ENCODE measurements around the gene SFXN2. TPM values are rescaled to one million over a fixed set of nuclear protein-coding genes. Genes with fewer than 3 reads are reported as not detected.

Gene SFXN2
- total RNA-seq, 1 experiment from 2014 or later = 5.4 TPM

- Histone ChIP-seq H3K27me3 (ENCODE audit: insufficient read depth, low read depth) (no peaks in the 10 kb centered on the region), H3K9me3 (ENCODE audit: insufficient read depth, low read depth) (no peaks in the 10 kb centered on the region), H3K79me2 (ENCODE audit: low read depth) (no peaks in the 10 kb centered on the region), H3K36me3 (ENCODE audit: low read depth) (no peaks in the 10 kb centered on the region), H3K9me2 (ENCODE audit: insufficient read depth) (no peaks in the 10 kb centered on the region), H3K4me3 (no peak overlapping the region), H2AFZ (no peak overlapping the region), H3K4me1 (replicated peaks; ENCODE audit: insufficient read depth) (peaks cover 6% of the 10 kb centered on the region; the same call in 1 of the 2 replicates), H3F3A (ENCODE audit: insufficient read depth, low read depth) (no peaks in the 10 kb centered on the region), H3K4me2 (no peak overlapping the region), H4K20me1 (ENCODE audit: insufficient read depth) (no peaks in the 10 kb centered on the region), H3K27ac (no peak overlapping the region)
- intact Hi-C loops (cut with micrococcal nuclease; ENCODE audit: unreplicated experiment) = loop anchor here (5.0 kb wide), 1 partner anchor 50 kb away; no protein-coding TSS in a partner anchor
- no TSS peak for BruUV-seq (replicated peaks)
- ChIA-PET POLR2A (ENCODE audit: unreplicated experiment) (no interaction called here), CTCF (interaction anchor here (0.6 kb wide), 1 partner anchor 47 kb away, joined by 16 read pairs; no protein-coding TSS in a partner anchor)
- no peak for DNase-seq
- no peak for TF ChIP-seq EZH2 (IDR thresholded peaks at IDR 0.05; ENCODE audit: low read depth)
Measured at GRCh38 chr10:102767428-102768160, 53.2 kb downstream of the SFXN2 start.

GRCh38 chr10:102769375-102770107 lies 55.1 kb downstream of the SFXN2 start:
- H3K27me3 ChIP-seq (ENCODE audit: insufficient read depth, low read depth) = no peaks in the 10 kb centered on the region
- no TSS peak for BruUV-seq (replicated peaks)
- CTCF ChIA-PET = no interaction called here
- no peaks in the 10 kb centered on the region for H3K9me3 ChIP-seq (ENCODE audit: insufficient read depth, low read depth)
- no peak overlapping the region for H3K27ac ChIP-seq
- TF ChIP-seq EZH2 (IDR thresholded peaks at IDR 0.05; ENCODE audit: low read depth) = no peak
- TF ChIP-seq, protein P1, sequence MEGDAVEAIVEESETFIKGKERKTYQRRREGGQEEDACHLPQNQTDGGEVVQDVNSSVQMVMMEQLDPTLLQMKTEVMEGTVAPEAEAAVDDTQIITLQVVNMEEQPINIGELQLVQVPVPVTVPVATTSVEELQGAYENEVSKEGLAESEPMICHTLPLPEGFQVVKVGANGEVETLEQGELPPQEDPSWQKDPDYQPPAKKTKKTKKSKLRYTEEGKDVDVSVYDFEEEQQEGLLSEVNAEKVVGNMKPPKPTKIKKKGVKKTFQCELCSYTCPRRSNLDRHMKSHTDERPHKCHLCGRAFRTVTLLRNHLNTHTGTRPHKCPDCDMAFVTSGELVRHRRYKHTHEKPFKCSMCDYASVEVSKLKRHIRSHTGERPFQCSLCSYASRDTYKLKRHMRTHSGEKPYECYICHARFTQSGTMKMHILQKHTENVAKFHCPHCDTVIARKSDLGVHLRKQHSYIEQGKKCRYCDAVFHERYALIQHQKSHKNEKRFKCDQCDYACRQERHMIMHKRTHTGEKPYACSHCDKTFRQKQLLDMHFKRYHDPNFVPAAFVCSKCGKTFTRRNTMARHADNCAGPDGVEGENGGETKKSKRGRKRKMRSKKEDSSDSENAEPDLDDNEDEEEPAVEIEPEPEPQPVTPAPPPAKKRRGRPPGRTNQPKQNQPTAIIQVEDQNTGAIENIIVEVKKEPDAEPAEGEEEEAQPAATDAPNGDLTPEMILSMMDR (conservative IDR thresholded peaks at IDR 0.05) = no peak
- no peak for DNase-seq
- no peak overlapping the region for H3K4me2 ChIP-seq
- POLR2A ChIA-PET (ENCODE audit: unreplicated experiment) = no interaction called here
- H3K9me2 ChIP-seq (ENCODE audit: insufficient read depth) = no peaks in the 10 kb centered on the region
- H2AFZ ChIP-seq = no peak overlapping the region
- peaks cover 5% of the 10 kb centered on the region; the same call in 1 of the 2 replicates for H3K4me1 ChIP-seq (replicated peaks; ENCODE audit: insufficient read depth)
- no peaks in the 10 kb centered on the region for H3K79me2 ChIP-seq (ENCODE audit: low read depth)
- no peak overlapping the region for H3K4me3 ChIP-seq
- H3F3A ChIP-seq (ENCODE audit: insufficient read depth, low read depth) = no peaks in the 10 kb centered on the region
- H3K36me3 ChIP-seq (ENCODE audit: low read depth) = no peaks in the 10 kb centered on the region
- H4K20me1 ChIP-seq (ENCODE audit: insufficient read depth) = no peaks in the 10 kb centered on the region
- intact Hi-C loops (cut with micrococcal nuclease; ENCODE audit: unreplicated experiment) = loop anchor here (5.0 kb wide), 1 partner anchor 48 kb away; no protein-coding TSS in a partner anchor

DNA sequence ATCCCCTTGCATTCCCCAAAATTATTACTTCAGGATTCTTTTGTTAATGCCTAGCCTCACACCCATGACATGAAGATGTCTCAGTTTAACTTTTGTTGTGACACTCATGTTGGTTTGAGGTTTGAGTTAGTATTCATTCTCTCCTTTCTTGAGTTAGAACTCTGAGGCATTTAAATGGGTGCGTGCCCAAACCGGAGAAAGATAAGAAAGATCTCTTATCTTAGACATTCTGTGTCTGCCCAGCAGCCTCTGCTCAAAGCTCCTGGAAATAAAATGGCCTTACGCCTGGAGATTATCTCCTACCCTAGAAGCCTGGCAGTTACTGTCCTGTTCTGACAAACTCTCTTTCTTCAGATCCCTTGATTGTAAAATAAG lies 55.7 kb downstream of the SFXN2 start:
- ChIA-PET CTCF (no interaction called here), POLR2A (ENCODE audit: unreplicated experiment) (no interaction called here)
- no peak overlapping the region for H3K4me2 ChIP-seq
- H3K79me2 ChIP-seq (ENCODE audit: low read depth) = no peaks in the 10 kb centered on the region
- no peaks in the 10 kb centered on the region for H3K4me1 ChIP-seq (replicated peaks; ENCODE audit: insufficient read depth)
- H3K27me3 ChIP-seq (ENCODE audit: insufficient read depth, low read depth) = no peaks in the 10 kb centered on the region
- no peak for DNase-seq
- TF ChIP-seq, protein P1 (conservative IDR thresholded peaks at IDR 0.05) = no peak
- TF ChIP-seq EZH2 (IDR thresholded peaks at IDR 0.05; ENCODE audit: low read depth) = no peak
- no peak overlapping the region for H2AFZ ChIP-seq
- no peaks in the 10 kb centered on the region for H3K9me3 ChIP-seq (ENCODE audit: insufficient read depth, low read depth)
- H3F3A ChIP-seq (ENCODE audit: insufficient read depth, low read depth) = no peaks in the 10 kb centered on the region
- H3K27ac ChIP-seq = no peak overlapping the region
- H3K9me2 ChIP-seq (ENCODE audit: insufficient read depth) = no peaks in the 10 kb centered on the region
- no TSS peak for BruUV-seq (replicated peaks)
- intact Hi-C loops (cut with micrococcal nuclease; ENCODE audit: unreplicated experiment) = no loop called here
- no peaks in the 10 kb centered on the region for H3K36me3 ChIP-seq (ENCODE audit: low read depth)
- no peak overlapping the region for H3K4me3 ChIP-seq
- H4K20me1 ChIP-seq (ENCODE audit: insufficient read depth) = no peaks in the 10 kb centered on the region

Measured in PC-9 (cell line).